GM18517 (cell line): Measurements from ENCODE around the gene COBLL1.

Source experiments
- ATAC-seq: cut with Tn5 transposase; IDR thresholded peaks from one replicate; pipeline ENCODE4 v1.9.1; 2021; ENCODE audit warnings: mild to moderate bottlenecking, moderate library complexity; ENCODE audit not compliant: unreplicated experiment

Gene COBLL1

GRCh38 chr2:164760179-164760578 is 81.4 kb downstream of the COBLL1 start:
- ATAC-seq, result no peak

- no peak for ATAC-seq
Observed at GRCh38 chr2:164757934-164758695, 83.5 kb downstream of the COBLL1 start.

GRCh38 chr2:164756773-164757172 is 84.8 kb downstream of the COBLL1 start:
- no peak for ATAC-seq

GRCh38 chr2:164755952-164756351 is 85.7 kb downstream of the COBLL1 start:
- no peak for ATAC-seq

GRCh38 chr2:164754157-164755093 is 87.2 kb downstream of the COBLL1 start:
- ATAC-seq, result no peak

GRCh38 chr2:164752956-164753355 is 88.7 kb downstream of the COBLL1 start:
- no peak for ATAC-seq

- ATAC-seq, result no peak
Observed at GRCh38 chr2:164747783-164748433, 93.7 kb downstream of the COBLL1 start.

- ATAC-seq, result no peak
Observed at GRCh38 chr2:164747140-164747539, 94.5 kb downstream of the COBLL1 start.

- ATAC-seq, result no peak
Observed at GRCh38 chr2:164746713-164747112, 94.9 kb downstream of the COBLL1 start.

GRCh38 chr2:164745012-164745797 is 96.4 kb downstream of the COBLL1 start:
- ATAC-seq, result no peak

GRCh38 chr2:164742738-164743317 is 98.8 kb downstream of the COBLL1 start:
- no peak for ATAC-seq

GRCh38 chr2:164739966-164740365 is 101.7 kb downstream of the COBLL1 start:
- ATAC-seq, result no peak

GRCh38 chr2:164737612-164738081 is 104.0 kb downstream of the COBLL1 start:
- peak; percentile 66 for ATAC-seq

GRCh38 chr2:164735309-164735919 is 106.2 kb downstream of the COBLL1 start:
- no peak for ATAC-seq

- no peak for ATAC-seq
Observed at GRCh38 chr2:164734196-164734595, 107.4 kb downstream of the COBLL1 start.

GRCh38 chr2:164725542-164725941 is 116.1 kb downstream of the COBLL1 start:
- ATAC-seq, result no peak

GRCh38 chr2:164722616-164723338 is 118.8 kb downstream of the COBLL1 start:
- no peak for ATAC-seq

- ATAC-seq, result no peak
Observed at GRCh38 chr2:164721430-164721829, 120.2 kb downstream of the COBLL1 start.
